NCI-H2227 treated with DMSO at 0.1 percent for 48 hours (cell line): ENCODE results near the gene RPS19.

Experiments
- DNase-seq: peaks from one replicate; lab custom pipeline; 2025; lab: John Stamatoyannopoulos, UW

The RPS19 gene

DNA sequence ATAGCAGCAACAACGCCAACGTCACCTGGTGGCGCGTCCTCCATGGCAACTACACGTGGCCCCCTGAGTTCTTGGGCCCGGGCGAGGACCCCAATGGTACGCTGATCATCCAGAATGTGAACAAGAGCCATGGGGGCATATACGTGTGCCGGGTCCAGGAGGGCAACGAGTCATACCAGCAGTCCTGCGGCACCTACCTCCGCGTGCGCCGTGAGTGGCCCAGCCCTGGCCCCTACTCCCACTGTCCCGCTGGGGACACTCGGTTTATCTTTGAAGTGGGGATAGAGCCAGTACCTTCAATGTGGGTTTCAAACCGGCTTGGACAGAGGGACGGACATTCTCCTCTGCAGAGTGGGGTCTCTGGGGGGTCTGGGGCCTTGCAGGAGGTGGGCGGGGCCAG is 19.0 kb downstream of the RPS19 start:
- DNase-seq, result no peak

DNA sequence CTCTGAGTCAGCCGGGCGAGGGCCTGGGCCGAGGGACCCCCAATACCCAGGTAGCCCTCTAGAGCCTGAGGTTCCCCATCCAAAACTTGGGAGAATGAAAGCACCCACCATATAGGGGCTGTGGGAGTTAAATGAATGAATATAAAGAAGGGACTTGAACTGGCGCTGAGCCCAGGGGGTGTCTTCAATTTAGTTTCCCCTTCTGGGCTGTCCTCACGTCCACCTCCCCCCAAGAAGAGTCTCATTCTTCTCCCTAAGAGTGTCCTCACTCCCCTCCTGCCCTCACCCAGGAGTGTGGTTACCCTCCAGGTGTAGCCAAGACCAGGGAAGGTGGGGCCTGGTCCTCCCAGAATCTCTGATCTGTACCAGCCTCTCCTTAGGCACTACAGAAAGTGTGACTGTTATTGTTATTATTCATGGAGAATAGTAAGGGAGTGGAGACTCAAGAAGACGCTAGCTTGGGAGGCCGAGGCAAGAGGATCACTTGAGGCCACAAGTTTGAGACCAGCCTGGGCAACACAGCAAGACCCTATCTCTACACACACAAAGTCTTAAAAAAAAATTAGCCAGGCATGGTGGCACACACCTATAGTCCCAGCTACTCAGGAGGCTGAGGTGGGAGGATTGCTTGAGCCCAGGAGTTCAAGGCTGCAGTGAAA is 19.7 kb downstream of the RPS19 start:
- DNase-seq, result no peak

DNA sequence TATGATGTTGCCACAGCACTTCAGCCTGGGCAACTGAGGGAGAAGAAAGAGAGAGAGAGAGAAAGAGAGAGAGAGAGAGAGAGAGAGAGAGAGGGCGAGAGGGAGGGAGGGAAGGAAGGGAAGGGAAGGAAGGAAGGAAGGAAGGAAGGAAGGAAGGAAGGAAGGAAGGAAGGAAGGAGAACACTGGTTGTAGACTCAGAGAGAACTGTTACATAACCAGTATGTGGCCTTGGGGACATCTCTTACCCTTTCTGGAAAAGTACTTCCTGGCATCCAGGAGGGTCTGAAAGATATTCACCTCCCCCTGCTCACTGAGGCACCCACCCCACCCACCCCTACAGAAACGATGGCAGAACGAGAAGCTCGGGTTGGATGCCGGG is 20.3 kb downstream of the RPS19 start:
- DNase-seq, result no peak

DNA sequence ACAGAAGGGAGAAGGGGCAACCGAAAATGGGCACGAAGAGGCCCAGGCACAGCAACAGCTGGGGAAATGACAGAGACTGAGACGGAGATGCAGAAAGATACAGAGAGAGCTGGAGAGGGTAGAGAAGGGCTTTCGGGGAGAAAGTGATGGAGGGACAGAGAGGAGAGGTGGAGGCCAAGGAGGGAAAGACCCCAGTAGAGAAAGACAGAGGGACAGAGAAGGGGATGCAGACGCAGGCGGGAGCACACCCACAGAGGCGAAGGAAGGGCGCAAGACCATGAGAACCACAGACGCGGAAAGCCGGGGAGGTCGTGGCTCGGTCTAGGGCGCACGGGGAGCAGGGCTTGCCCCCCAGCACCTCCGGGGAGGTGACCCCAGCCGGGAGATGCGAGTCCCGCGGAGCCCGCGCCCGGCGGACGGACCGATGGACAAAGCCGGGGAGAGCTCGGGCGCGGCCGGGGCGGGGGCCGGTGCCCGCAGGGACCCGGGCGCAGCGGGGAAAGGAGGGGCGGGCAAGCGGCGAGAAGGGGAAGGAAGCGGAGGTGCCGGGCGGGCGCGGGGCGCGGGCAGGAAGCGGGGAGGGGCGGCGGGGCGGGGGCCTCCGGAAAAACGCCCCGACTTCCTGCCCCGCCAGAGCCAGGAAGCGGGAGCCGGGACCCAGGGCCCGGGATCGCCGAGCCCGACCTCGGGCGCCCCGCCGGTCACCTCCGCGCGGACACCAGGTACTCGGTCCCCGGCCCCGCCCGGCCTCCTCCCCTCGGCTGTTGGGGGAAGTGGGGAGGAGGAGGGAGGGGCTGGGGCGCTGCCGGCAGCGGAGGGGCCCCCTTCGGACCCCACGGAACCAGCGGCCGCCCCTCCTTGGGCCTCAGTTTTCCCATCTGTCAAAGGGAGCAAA is 22.8 kb downstream of the RPS19 start, which contains the start of gene ARHGEF1:
Gene ARHGEF1 (plus strand): TSS at position 617 of the 895 bp plus-strand sequence. CDS start 4,899 bp downstream, outside the sequence.
- peak; percentile 35 for DNase-seq

DNA sequence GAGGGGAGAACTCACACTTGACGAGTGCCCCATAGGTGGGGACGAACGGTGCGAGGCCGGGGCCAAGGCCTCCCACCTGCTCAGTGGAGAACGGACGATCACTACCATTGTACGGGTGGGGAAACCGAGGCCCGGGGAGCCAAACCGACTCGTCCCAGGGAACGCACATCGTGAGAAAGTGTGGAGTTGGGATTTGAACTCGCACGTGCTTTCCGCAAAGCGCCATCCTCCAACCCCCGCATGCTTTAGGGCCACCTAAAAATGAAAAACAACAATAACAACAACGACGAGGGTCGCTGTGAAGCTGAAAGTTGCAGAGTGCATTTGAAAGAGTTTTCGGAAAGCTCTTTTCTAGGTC is 23.4 kb downstream of the RPS19 start:
- DNase-seq, result no peak

DNA sequence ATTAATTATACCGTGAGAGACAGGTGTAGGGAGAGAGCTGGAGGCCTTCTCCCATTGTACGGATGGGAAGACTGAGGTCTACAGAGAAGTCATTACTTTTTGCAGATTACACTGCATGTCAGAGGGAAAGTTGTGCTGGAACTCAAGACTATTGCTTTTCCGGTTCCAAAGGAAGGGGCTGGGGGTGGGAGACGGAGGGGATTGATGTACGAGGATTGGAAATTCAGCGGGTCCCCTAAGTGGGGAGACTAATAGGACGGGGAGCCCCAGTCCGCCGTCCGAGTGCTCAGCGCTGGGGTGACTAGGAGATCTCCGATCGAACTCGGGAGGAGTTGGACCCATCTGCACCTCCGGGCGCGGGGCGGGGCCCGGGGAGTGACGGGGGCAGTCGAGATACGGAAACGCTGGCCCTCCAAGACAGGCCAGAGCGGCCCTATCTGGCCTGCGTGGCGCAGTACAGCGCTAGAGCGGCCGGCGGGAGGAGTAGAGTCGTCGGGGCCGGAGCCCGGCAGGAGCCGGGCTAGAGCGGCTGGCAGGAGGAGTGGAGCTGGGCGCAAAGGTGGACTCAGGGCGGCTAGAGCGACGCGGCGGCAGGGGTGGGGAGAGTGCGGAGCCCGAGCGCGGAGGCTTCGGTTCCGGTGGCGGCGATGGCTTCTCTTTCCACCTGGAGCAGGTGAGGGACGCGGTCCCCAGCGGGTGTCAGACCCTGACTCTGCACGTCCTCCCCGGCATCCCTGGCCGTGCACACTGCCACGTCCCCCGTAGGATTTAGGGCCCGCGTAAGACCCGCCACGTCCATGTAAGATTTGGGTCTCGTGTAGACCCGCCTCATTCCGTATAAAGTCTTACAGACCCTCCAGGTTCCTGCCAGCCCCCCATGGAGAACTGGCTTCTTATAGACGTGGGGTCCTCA is 24.0 kb downstream of the RPS19 start:
- peak; percentile 99 for DNase-seq

DNA sequence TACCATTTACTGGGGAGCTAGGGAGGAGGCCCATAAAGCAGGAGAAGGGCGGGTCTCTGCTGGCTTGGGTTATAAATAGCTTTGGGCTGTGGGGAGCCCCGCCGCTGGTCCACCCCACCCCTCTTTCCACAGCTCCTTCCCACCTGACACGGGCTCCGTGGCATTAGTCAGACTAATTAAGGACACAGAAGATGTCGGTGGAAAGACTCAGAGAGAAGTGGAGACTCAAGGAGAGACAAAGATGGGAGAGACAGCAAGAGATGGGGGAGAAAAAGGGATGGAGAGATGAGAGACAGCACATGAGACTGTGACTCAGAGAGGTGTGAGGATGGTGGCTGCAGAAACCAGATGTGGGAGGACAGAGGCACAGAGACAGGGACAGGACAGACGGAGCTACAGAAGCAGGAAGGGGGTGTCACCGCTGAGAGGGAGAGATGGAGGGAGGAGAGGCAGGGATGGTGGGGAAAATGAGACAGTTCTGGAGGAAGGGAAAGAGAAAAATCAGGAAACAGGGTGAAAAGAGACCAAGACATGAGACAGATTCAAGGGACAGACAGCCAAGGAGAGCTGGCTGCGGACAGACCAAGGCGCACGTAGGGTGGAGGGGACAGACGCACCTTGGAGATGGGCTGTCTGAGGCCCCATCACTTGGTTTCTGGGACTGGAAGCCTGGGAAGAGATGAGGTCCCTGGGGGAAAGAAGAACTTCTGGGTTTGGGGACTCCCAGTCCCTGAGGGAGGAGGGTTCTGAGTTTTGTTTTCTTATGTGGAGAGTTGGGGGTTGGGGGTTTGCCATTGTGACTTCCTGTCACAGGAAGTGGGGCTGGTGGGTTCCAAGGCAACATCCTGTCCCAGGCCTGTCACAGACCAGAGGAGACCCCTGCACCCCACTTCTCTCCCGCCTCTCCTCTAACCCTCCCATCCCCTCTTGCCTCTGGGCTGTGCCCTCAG is 27.0 kb downstream of the RPS19 start:
- no peak for DNase-seq

DNA sequence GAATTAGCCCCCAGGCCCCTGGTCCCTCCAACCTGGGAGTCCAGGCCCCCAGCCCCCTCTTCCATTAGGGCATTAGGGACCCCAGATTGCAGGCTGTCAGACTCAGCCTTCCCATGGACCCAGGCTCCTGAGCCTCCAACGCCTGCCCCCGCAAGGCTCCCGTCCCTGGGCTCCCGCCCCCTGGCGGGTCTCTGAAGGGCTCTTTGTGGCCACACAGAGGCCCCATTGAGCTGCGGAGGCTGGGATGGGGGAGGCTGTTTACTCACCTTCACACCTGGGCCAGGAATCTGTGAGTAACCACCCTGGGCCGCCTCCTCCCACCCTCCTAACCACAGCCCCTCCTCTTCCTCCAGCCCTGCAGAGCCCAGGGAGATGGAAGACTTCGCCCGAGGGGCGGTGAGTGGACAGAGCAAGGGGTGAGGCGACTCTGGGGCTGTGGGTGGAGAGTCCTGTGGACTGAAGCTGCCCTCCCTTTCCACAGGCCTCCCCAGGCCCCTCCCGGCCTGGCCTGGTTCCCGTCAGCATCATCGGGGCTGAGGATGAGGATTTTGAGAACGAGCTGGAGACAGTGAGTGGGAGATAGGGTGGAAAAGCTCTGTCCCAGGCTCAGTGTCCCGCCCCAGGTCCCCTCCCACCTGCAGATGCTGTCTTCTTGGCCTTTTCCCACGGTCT is 27.8 kb downstream of the RPS19 start:
- no peak for DNase-seq

DNA sequence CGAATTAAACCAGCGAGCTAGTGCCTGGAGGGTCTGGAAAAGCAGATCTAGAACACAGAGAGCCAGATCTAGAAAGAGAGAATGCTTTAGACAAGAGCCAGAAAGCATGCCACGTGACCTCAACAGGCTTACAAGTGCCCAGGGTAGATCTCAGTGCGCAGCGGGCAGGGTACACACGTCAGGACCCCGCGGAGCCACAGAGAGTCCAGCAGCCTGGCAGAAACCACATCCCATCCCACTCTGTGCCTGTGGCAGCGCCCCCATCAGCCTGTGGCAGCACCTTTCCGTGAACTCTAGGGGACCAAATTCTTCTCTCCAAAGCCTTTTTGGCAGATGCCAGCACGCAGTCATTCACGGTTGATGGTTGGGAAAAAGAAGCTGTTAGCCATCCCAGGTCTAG is 28.9 kb downstream of the RPS19 start:
- no peak for DNase-seq

DNA sequence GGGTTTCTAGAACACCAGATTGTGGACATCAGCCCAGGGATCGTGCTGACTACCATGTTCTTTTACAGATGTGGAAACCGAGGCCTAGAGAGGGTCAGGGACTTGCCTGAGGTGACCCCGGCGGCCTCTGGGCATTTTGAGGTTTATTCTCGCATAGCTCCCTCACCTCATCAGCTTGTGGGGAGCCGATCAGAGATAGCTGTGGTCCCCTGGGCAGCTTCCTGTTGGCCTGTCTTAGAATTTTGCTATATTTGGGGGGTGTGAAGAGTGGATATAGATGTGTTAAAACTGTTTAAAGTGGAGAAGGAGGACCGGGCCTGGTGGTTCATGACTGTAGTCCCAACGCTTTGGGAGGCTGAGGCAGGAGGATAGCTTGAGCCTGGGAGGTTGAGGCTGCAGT is 29.8 kb downstream of the RPS19 start:
- DNase-seq, result no peak

DNA sequence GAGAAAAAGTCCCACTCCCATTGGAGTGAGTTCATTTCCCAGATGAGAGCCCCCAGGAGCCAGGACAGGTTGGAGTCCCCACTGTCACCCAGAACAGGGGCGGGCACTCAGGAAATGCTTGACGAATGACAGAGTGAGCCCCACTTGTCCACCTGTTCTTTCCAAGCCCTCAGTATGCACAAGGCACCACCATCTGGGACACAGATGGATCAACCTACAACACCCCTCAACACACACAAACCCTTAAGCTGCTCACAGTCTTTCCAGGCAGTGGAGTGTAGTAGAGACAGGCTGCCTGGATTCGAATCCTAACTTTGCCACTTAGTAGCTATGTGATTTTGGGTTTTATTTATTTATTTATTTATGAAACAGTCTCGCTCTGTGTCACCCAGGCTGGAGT is 30.9 kb downstream of the RPS19 start:
- DNase-seq, result no peak

DNA sequence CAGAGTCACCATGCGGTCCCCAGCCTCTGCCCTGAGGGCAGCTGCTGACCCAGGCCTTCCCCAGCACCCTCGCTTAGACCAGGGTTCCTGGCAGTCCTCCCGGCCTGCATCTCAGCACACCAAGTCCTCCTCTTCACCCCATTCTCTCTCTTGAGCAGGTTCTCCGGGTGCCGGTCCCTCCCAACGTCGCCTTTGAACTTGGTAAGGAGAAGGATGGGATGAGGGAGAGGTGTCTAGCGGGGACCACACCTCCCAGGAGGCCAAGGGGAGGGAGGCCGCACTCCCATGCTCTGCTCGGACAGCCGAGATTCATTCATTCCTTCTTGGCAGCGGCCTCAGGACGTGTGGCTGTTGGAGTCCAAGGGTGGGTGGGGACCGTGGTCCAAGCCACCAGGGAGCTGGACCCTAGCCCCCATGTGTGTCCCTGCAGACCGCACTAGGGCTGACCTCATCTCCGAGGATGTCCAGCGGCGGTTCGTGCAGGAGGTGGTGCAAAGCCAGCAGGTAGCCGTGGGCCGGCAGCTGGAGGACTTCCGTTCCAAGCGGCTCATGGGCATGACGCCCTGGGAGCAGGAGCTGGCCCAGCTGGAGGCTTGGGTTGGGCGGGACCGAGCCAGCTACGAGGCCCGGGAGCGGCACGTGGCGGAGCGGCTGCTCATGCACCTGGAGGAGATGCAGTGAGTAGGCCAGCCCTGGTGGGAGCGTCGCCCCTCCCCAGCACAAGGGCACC is 32.3 kb downstream of the RPS19 start:
- DNase-seq, result no peak

DNA sequence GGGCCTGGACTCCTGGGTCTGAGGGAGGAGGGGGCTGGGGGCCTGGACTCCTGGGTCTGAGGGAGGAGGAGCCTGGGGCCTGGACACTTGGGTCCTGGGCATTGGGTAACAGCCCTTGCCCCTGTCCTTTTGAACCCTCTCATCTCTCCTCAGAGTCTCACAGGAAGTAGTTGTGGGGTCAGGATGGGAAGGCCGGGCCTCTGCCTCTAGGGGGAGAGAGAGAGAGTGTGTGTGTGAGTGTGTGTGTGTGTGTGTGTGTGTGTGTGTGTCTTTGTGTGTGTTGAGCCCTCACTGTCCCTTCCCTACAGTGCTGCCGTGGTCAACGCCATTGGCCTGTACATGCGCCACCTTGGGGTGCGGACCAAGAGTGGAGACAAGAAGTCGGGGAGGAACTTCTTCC is 33.8 kb downstream of the RPS19 start:
- DNase-seq, result no peak

DNA sequence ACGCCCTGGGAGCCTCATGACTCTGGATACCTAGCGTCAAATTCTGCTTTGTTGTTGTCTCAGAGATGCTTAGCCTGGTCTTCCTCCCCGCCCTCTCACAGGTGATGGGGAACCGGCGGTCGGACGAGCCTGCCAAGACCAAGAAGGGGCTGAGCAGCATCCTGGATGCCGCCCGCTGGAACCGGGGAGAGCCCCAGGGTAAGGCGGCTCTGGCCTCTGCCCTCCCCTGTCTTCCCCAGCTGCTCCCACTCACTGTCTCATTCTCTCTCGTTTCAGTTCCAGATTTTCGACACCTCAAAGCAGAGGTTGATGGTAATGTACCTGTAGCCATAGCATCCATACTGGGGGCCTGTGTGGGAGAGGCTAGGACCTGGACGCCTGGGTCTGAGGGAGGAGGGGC is 34.3 kb downstream of the RPS19 start:
- DNase-seq, result no peak

DNA sequence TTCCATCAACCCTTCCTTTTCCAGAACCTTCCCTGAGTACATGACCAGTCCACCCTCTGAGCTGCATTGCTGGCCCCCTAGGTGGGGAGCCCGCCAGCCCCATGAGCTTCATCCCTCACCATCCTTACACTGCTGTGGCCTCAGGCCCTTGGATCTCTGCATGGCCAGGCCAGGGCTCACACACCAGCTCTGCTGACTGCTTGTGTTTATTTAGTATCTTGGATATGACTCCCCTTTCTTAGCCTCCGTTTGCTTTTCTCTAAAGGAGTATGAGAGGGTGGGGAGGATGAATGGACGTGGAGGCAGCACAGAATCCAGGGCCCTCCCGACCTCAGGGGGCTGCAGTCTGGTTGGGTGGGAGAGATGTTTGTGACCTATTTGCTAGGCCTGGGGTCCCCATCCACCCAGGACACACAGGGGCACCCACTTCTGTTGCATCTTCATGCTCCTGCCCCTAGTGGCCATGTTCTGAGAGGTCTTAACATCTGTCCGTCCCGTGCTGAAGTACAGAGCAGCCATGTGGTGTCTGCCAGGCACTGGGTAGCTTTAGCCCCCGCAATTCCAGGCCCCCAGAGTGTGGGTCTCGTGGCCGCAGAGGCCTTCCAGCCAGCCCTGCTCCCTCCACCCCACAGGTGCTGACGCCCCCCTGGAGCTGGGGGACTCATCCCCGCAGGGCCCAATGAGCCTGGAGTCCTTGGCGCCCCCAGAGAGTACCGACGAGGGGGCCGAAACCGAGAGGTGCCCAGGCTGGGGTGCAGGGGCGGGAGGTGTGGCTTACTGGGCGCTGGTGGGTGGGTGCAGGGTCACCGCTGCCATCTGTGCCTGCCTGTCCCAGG is 35.9 kb downstream of the RPS19 start:
- DNase-seq, result no peak

DNA sequence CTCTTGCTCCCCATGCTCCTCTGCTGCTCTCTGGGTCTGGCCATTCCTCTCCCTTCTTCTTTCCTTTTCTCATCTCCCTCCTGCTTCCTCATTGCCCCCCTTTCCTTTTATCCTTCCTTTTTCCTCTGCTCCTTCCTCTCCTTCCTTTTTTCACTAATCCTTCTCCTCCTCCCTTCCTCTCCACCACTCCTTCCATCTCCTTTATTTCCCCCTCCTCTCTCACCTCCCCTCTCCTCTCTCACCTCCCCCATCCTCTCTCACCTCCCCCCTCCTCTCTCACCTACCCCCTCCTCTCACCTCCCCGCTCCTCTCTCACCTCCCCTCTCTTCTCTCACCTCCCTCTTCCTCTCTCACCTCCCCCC is 36.5 kb downstream of the RPS19 start:
- no peak for DNase-seq

DNA sequence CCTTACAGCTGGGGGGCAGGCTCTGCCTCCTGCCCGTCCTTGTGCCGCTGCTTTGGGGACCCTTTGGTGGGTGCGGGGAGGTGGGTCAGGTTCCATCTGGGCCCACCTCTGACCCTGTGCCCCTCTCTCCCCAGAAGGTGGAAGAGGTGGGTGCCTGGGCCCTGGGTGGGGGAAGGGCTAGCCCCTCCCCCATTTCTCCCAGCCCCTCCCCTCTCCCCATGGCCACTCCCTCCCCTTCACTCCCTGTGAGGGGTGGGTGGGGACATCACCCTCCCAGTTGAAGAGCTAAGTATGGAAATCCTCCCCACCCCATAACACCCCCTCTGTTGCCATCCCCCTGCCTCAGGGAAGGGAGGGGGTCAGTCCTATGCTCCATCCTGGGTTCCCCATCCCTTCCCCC is 37.1 kb downstream of the RPS19 start:
- no peak for DNase-seq

DNA sequence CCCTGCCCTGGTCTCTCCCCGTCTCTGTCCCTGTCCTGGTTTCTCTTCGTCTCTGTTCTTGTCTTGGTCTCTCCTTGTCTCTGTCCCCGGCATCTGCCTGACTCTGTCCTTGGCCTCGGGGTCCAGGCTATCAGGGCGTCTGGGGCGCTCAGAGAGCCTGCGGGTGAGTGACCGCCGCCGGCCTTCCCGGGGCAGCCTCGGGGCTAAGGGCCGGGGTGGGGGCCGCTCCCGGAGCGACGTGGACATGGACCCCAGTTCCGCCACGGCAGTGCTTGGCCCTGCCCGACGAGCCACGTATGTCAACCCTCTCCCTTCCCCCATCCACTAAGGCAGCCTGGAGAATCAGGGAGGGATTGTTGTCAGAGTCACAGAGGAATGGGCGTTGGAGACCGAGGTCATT is 37.8 kb downstream of the RPS19 start:
- DNase-seq, result no peak

DNA sequence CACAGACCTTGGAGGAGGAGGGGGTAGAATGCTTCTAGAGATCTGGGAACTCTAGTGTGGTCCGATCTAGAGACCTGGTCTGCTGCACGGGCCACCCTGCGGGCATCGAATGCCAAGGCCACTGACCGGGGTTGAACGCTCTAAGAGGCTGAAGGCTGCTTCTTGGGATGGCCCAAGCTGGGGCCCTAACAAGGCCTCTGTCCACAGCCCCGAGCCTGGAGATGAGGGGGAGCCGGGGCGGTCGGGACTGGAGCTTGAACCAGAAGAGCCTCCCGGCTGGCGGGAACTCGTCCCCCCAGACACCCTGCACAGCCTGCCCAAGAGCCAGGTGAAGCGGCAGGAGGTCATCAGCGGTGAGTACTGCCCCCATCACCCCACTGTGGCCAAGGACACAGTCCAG is 38.2 kb downstream of the RPS19 start:
- DNase-seq, result no peak
